Measurements from ENCODE around the gene GMPR.
"Not testable (repeated sequence)": the region's sequence is repeated elsewhere in the genome, so short reads cannot be mapped to it uniquely, and the experiment has no call there.

The GMPR gene

DNA sequence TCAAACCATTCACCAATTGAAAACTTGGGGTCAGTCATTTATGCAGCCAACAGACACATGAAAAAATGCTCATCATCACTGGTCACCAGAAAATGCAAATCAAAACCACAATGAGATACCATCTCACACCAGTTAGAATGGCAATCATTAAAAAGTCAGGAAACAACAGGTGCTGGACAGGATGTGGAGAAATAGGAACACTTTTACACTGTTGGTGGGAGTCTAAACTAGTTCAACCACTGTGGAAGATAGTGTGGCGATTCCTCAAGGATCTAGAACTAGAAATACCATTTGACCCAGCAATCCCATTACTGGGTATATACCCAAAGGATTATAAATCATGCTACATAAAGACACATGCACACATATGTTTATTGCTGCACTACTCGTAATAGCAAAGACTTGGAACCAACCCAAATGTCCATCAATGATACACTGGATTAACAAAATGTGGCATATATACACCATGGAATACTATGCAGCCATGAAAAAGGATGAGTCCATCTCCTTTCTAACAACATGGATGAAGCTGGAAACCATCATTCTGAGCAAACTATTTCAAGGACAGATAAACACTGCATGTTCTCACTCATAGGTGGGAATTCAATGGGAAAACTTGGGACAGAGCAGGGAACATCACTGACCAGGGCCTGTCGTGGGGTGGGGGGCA, 13.2 kb upstream of the GMPR start:
- DNase-seq (ENCODE audit: low read depth), result not testable (repeated sequence)

DNA sequence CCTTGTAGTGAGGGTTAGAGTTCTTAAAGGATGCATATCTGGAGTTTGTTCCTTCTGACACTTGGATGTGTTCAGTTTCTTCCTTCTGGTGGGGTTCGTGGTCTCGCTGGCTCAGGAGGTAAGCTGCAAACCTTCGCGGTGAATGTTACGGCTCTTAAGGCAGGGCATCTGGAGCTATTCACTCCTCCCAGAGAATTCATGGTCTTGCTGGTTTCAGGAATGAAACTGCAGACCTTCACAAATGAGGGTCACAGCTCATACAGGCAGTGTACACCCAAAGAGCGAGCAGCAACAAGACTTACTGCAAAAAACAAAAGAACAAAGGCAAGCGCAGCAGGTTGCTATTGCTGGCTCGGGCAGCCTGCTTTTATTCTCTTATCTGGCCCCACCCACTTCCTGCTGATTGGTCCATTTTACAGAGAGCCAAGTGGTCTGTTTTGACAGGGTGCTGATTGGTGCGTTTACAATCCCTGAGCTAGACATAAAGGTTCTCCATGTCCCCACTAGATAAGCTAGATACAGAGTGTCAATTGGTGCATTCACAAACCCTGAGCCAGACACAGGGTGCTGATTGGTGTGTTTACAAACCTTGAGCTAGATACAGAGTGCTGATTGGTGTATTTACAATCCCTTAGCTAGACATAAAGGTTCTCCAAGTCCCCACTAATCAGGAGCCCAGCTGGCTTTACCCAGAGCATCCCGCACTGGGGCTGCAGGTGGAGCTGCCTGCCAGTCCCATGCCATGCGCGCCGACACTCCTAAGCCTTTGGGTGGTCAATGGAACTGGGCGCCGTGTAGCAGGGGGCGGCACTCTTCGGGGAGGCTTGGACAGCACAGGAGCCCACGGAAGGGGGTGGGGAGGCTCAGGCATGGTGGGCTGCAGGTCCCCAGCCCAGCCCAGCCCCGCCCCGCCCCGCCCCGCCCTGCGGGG, 12.0 kb upstream of the GMPR start:
- not testable (repeated sequence) for DNase-seq (ENCODE audit: low read depth)

DNA sequence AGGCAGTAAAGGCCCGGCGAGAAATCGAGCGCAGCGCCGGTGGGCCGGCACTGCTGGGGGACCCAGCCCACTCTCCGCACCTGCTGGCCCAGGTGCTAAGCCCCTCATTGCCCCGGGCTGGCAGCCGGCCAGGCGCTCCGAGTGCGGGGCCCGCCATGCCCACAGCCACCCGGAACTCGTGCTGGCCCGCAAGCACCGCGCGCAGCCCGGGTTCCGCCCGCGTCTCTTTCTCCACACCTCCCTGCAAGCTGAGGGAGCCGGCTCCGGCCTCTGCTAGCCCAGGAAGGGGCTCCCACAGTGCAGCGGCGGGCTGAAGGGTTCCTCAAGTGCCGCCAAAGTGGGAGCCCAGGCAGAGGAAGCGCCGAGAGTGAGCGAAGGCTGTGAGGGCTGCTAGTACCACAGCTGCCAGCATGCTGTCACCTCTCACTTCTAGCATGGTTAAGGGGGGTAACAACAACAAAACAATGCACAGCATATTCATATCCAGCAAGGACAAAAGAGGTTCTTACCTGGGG, 11.3 kb upstream of the GMPR start:
- no peak for DNase-seq (ENCODE audit: low read depth)

DNA sequence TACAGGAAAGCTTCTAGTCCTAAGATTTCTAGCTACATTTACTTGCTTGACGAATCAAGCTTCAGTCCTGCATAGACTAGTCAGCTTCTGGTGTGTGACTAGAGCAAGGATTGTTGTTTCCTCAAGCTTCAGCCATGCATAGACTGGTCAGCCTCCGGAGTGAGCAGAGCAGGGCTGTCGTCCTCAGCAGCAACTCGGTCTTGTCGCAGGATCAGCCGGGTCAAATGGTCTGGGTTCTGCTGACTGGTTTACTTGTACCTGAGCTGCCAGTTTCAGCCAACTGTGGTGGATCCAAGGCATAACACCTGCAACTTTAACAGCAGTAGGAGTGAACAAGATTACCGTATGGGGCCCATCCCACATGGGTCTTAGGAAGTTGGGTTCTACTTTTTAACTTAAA, 10.8 kb upstream of the GMPR start:
- DNase-seq (ENCODE audit: low read depth), result no peak

DNA sequence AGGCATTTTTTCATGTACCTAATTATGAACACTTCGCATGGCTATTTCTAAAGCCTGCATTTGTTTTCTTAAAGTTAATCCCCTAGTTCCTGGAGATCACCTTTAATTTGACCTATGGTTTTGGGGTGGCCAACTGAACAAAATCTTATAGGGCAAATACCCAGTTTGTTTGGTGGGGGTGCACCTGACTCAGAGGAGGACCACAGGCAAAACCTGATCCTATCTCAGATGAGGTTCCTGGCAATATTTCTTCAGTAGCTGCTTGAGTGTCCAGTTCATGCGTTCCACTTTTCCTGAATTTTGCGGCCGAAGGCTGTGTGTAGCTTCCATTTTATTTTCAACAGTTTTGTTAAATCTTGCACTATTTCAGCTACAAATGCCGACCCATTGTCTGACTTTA, 10.3 kb upstream of the GMPR start:
- no peak for DNase-seq (ENCODE audit: low read depth)

DNA sequence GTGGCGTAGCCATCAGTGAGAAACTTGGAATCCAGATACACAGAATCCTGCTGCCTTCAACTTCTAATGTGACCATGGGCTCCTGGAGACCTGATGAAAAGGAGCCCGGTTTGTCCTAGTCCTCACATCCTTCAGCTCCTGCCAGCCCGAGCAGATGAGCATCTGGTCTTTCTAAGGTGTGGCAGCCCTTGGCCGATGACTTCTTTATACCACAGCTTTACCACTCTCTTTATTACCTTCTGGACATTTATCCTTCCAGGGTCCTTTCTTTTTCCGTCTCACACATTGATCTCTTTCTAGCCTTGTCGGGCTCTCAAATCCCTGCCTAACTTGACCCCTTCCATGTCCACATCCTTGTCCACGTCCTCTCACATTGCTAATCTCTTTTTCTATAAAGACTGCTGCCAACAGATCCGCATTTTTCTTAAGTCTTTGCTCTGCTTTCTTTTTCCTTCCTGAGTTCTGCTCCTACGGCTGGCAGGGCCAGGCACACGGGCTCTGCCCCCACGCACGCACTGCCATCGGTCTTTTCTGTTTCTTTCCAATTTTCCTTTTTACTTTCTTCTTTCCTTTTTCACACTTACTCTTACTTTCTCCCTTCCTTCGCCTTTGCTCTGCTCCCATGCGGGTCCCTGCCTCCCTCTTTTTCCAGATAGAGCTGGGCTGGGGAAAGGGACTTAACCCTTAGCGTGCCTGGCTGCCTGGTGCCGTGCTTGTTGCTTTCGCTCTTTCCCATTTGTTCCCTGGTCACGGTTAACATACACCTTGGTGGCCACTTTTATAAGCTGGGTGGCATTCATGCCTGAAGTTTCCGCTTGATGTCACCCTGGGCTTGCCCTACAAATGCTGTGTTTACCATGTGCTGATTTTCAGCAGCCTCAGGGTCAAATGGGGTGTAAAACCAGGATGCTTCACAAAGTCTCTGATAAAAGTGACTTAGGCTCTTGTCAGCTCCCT, 9.4 kb upstream of the GMPR start:
- DNase-seq (ENCODE audit: low read depth), result no peak

DNA sequence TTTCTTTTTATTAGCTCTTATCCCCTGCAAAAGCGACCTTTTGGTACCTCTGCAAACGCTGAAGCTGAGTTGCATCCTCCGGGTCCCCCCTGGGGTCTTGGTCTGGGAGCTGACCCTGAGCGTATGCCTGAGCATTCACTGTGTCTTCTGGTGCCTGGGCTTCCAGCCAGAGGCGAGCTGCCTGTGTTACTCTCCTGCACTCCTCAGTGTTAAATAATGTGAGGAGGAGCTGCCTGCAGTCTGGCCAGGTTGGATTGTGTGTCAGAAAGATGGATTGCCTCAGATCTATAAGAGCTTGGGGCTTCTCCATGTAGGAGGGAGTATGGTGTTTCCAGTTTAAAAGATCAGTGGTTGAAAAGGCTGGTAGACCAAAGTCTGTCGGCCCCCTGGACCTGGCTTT, 8.7 kb upstream of the GMPR start:
- no peak for DNase-seq (ENCODE audit: low read depth)

DNA sequence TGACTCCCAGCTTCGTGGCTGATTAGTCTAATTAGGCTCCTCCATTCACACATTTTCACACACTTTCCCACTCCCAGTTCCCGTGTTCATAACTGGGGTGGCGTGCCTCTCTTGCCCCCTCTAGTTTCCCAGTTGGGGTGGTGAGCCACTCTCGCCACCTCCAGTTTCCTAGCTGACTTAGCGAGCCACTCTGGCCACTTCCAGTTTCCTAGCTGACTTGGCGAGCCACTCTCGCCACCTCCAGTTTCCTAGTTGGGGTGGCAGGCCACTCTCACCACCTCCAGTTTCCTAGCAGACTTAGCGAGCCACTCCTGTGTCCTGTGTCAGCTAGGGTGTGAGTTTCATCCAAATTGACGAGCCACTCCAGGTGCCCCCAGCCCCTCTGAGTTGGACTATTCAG, 7.4 kb upstream of the GMPR start:
- no peak for DNase-seq (ENCODE audit: low read depth)

DNA sequence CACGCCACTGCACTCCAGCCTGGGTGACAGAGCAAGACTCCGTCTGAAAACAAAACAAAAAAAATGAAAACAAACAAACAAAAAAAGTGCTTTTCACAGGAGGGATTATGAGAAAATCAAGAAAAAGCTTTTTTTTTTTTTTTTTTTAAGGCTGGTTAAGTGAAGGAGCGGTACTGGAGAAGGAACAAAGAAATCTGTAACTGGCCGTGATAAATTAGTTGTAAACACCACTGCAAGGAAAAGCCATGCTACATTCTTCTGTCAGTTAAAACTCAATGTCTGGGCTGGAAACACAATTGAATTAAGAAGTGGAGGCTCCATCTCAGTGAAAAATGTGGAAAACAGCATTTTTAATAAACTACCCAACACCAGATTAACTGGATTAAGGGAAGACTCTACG, 6.3 kb upstream of the GMPR start:
- no peak for DNase-seq (ENCODE audit: low read depth)

DNA sequence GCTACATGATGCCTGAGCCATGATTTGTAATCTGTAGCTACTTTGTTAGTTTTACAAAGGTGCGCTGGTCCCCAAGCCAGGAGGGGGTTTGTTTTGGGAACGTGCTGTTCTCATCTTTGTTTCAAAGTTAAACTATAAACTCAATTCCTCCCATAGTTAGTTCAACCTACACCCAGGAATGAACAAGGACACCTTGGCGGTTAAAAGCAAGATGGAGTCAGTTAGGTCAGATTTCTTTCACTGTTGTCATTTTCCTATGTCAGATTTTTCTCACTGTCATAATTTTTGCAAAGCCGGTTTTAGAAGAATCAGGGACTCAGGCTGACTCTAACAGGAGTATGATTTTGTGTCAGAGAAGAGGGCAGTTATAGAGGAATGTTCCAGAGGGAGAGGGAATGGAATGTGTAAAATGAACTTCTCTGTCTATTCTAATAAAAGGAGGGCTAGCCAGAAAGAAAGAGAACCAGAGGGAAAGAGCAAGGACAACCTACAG, 2.3 kb upstream of the GMPR start:
- no peak for DNase-seq (ENCODE audit: low read depth)

DNA sequence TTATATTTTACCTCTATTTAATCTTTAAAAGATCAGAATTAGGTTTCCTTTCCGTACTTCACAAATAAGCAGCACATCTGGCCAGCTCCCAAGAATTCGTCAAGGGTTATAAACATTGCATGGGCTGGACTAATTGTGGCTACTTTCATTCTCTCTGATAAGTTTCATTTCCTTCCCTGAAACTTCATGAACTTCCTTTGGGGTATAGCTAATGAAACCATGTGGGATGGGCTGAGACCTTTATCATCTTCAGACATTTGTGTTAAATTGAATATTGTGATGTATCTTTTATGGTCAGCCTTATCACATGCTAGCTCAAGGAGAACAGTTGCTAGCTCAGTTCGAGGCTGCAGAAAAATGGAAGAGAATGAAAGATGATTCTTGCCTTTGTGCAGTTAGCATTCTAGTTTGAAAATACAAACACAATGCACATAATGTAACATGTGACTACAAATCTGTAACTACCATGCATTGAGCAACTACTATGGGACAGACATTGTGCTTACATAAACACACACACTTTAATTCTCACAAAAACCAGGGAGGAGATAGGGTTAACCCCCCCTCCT, 1.7 kb upstream of the GMPR start:
- DNase-seq (ENCODE audit: low read depth), result no peak

DNA sequence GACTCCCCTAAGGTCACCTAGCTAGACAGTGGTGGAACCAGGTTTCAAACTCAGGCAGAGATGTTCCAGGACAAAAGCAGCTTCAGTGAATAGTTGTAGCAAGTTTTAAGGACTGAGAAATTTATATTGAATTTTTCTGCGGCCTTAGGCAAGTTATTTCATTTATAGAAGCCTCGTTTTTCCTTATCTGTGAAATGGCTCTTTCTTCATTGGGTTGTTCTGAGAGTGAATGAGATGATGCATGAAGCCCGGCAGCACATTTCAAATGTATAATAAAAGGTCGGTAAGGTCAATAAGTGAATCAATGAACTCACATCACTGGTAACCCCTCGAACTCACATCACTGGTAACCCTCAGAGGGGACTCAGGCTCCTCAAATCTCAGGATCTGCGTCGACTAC, 1.1 kb upstream of the GMPR start:
- no peak for DNase-seq (ENCODE audit: low read depth)

DNA sequence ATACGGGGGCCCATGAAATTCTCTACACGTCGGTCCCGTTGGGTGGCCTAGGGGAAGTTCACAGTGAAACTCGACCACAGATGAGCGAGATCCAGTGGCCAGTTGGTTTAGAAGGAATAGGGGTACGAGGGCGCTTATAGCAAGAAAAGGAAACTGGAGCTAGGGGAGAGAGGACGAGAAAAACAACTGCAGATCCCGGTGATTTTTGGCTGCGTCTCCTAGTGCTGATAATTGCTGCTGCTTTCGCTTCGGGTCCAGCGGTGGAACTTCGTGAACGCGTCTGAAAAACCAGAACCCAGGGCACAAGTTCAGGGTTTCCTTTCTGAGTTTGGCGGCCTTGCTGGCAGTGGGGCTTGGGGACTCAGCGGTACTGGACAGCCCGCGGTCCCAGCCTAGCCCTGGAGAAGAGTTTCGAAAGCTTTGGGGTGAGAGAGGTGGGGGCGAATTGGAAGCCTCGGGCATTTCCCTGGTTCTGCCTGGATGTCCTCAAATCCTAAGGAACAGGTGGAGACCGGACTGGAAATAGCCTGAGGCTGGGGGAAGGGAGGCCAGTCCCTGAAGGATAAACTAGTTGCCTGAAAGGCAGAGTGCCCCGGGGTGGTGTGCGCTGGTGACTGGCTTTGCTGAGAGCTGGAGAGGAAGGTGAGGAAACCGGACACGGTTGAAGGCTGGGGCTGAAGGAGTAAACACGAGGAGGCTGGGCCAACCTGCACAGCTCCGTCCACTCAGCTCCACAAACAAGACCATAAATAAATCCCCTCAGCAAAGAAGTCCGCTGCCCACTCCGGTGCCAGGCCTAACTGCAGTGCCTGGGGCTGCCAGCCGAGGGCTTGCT, 793 bp downstream of the GMPR start:
- no peak for DNase-seq (ENCODE audit: low read depth)

DNA sequence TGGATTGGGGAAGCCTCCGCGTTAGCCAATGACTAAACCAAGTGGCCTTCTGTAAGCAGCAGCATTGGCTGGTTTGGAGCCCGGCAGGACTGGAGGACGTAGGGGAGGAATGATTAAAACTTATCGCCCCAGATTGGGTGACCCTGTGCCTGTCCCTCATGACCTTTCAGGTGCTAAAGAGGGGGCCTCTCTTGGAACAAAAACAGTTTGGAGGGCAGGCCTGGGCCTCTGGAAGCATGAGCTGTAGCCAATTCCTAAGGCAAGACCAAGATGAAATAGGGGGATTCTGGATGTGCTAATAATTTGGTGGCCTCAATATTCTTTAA, 1.4 kb downstream of the GMPR start:
- DNase-seq (ENCODE audit: low read depth), result no peak

DNA sequence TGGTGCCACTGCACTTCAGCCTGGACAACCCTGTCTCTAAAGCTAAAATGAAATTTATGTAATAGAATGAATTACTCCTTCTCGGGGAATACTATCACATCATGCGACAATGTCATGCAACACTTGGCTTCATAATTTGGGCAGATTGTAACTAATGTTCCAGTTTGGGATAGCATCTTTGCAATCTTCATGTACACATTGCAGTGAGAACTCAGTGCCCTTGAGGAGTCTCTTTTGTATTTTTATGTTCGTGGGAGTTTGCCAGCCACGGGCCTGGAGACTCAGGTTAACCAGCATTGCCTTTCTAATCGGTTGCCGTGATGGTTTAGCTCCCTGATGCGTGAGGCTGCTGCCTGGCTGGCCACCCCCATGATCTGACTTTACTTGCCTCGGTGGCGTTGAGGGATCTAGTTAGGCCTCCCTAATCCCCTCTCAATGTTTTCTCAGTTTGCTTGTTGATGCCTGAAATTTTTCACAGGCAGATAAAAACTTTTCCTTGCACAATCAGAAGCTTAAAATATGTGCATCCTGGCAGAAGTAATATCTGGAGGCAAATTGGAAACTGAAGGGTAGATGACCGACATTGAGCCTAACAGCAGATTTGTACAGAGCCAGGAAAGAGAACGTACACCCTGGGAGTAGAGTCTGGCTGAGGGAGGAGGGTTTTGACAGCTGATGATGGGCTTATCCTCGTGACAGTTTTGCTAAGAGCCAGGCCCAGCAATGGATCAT, 2.4 kb downstream of the GMPR start:
- DNase-seq (ENCODE audit: low read depth), result no peak

DNA sequence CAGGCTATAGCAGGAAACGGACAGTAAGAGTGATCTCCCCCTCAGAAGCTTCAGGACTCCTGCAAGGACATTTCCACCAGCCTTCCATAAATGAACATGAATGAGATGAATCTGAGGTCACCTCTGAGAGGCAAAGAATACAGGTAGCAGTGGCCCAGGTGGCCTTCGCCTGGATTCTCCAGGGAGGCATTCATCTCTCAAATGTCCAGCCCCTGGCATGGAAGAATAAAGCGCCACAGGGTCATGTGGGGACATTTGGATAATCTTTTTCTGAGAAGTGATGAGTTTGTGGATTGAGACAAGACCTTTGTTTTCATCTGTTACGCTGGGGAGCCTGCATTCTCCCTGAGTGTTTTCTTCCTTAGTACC, 2.9 kb downstream of the GMPR start:
- no peak for DNase-seq (ENCODE audit: low read depth)

DNA sequence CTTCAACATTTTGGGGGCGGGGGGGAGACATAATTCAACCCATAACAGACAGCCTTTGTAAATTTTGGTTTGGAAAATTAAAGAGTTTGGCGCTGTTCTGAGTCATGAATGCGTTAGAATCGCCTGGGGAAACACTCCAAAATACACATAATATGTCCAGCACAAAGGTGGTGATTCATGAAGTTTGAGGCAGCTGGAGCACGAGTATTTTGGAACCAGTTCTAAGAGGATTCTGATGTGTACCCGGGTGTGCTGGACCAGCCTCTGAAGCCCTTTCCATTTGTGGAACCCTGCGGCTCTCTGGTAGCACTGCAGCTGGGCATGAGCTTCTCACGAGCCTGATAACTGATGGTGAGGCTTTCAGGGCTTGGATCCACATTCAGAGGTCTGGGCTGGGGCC, 4.7 kb downstream of the GMPR start:
- no peak for DNase-seq (ENCODE audit: low read depth)

DNA sequence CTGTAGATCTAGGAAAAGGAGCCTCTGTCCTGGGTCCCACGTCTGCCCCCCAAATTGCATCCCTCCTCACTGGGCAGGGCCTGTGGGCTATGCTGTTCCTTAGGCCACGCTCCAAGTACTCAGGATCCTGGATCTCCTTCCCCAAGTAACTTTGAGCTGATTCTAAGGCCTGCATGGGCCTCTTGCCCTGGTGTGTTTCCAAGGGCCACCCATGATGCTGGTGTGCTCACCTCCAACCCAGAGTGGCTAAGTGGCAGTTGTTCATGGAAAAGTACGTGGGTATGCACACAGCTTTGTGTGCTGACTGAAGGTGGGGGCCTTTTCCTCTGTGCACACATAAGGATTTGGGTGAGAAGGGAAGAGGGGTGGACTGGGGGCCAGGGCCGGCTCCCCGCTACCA, 5.3 kb downstream of the GMPR start:
- no peak for DNase-seq (ENCODE audit: low read depth)

DNA sequence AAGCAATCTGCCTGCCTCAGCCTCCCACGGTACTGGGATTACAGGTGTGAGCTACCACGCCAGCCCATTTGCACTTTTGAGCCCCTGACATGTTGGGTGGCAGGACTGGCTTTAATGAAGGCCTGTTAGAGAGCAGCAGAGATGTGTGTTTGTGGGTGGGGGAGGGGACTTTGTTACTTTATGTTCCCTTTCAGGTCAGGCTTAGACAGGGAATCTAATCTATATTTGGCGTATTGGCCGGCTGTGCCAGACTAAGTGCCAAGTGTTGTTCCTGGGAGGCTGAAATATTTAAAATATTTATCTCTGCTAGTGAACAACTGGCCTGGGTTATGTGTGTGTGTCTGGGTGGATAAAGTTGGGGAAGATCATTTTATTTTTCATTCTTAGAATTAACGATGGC, 6.1 kb downstream of the GMPR start:
- no peak for DNase-seq (ENCODE audit: low read depth)

DNA sequence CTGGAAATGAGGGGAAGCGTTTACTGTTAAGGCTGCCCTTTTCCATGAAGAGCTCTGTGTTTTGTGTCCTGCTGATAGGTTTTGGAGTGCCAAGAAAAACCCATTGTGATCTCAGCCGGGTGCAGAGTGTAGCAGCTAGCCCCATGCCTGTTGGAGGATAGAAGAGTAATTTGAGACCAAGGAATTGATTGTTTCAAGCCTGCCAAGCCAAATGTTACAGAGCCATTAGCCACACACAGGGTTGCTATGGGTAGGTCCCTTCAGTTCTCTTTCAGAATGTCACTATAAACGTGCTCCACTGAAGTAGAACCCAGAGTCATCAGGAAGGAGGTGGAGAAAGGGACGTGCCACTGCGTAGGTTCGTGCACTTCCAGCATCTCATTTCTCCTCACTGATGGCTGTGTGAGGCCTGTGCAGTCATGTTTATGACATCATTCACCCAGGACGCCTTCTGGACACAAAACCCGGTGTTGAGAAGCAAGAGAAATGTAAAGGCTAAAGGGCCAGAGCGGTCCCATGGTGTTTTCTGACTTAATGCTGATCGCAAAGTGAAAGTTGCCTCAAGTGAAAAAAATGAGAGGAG, 6.6 kb downstream of the GMPR start:
- no peak for DNase-seq (ENCODE audit: low read depth)
